HG03460 (cell line): ENCODE results near the gene TEX11.
"Not testable (repeated sequence)": the region's sequence is repeated elsewhere in the genome, so short reads cannot be mapped to it uniquely, and the experiment has no call there.

ENCODE experiments used
- ATAC-seq: cut with Tn5 transposase; IDR thresholded peaks from one replicate; pipeline ENCODE4 v1.9.1; 2021; ENCODE audit not compliant: unreplicated experiment

TEX11 gene

GRCh38 chrX:70908541-70908940 is at the start of gene TEX11:
TSS of gene TEX11 (minus strand) at chrX:70908711. CDS start at chrX:70907789, 922 bp downstream.
- ATAC-seq = no peak

DNA sequence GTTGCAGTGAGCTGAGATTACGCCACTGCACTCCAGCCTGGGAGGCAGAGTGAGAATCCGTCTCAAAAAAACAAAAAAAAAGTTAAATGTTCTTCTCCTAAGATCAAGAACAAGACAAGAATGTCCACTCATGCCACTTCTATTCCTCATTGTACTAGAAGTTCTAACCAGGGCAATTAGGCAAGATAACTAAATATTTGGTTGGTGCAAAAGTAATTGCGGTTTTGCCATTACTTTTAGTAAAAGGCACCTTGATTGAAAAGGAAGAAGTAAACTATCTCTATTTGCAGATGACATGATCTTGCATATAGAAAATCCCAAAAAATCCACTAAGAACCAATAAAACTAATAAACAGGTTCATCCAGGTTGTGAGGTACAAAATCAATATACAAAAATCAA is 46.4 kb upstream of the TEX11 start:
- ATAC-seq = no peak

- no peak for ATAC-seq
Measured at GRCh38 chrX:70924294-70924911, 15.9 kb upstream of the TEX11 start.

DNA sequence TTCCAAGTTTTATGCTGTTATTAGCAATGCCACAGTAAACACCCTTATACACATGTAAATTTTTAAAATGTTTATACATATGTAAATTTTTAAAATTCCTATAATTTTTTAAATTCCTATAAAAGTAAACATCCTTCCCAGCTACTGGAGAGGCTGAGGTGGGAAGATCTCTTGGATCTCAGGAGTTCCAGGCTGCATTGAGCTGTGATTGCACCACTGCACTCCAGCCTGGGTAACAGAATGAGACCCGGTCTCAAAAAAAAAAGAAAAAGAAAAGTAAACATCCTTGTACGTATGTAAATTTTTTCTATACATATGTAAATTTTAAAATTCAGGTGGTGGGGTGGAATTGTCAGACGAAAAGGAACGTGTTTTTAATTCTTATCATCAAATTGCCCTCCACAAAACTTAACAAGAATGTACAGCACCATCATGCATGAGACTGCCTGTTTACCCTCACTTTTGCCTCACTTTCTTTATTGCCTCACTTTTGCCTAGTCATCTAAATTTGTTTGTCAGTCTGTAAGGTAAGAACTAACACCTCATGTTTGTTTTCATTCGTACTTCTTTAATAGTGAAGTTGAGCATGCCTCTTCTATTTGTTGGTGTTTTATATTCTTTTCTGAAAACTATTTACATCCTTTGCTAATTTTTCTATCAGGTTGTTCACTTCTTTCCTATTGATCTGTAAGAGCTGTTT is 14.4 kb upstream of the TEX11 start:
- ATAC-seq = no peak

DNA sequence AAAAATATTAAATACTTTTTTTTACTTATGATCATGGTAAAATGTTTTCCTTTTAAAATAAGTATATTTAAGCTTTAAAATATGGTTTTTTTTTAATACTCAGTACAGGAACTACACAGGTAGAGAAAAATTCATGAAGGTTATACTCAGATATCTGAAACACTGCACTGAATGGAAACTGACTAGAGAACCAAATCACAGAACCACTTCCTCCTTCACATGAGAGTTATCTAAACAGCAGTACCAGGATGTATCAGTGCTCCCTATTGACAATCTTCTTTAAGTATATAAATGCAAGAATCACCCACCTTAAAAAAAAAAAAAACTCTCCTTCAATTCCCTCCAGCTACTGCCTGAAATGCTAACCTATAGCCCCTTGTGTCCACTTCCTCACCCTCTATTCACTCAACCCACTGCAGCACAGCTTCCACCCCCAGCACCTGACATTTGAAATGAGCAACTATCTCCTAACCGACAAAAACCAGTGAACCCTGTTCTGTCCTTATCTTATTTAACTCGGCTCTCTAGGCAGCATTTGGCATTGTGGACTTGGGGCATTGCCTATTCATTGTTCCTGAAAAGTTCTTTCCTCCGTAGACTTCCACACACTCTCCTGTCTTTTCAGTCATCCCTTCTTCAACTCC is 13.3 kb upstream of the TEX11 start:
- ATAC-seq = no peak

GRCh38 chrX:70916754-70917153 is 8.2 kb upstream of the TEX11 start:
- no peak for ATAC-seq

GRCh38 chrX:70907900-70908299 is 611 bp downstream of the TEX11 start:
- ATAC-seq = no peak

- no peak for ATAC-seq
Measured at GRCh38 chrX:70901465-70901864, 7.0 kb downstream of the TEX11 start.

DNA sequence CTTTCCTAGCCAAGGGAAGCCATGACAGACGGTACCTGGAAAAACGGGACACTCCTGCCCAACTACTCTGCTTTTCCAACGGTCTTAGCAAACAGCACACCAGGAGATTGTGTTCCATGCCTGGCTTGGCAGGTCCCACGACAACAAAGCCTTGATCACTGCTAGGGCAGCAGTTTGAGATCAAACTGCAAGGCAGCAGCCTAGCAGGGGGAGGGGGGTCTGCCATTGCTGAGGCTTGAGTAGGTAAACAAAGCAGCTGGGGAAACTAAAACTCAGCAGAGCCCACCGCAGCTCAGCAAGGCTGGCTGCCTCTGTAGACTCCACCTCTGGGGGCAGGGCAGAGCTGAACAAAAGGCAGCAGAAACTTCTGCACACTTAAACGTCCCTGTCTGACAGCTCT is 18.1 kb downstream of the TEX11 start:
- ATAC-seq = not testable (repeated sequence)

DNA sequence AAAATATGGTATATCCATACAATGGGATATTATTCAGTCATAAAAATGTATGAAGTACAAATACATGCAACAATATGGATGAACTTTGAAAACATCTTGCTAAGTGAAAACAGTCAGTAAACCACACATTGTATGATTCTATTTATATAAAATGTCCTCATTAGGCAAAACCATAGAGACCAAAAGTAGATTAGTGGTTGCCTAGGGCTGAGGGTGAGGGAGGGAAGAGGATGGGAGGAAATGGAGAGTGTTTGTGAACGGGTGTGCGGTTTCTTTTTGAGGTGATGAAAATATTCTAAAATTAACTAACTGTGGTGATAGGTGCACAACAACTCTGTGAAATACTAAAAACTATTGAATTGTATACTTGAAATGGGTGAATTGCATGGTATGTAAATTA is 29.6 kb downstream of the TEX11 start:
- ATAC-seq = no peak

DNA sequence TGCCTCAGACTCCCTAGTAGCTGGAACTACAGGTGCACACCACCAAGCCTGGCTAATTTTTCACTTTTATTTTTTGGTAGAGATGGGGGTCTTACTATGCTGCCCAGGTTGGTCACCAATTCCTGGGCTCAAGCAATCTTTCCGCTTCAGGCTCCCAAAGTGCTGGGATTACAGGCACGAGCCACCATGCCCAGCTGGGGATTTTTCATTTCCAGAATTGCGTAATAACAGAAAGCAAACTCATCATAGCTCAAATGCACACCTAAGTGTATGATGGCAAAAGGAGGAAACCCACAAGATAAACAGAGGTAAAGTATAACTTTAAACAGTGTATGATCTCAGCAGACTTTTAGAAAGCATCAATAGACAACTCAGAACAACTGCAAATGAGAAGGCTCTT is 56.2 kb downstream of the TEX11 start:
- ATAC-seq = no peak

DNA sequence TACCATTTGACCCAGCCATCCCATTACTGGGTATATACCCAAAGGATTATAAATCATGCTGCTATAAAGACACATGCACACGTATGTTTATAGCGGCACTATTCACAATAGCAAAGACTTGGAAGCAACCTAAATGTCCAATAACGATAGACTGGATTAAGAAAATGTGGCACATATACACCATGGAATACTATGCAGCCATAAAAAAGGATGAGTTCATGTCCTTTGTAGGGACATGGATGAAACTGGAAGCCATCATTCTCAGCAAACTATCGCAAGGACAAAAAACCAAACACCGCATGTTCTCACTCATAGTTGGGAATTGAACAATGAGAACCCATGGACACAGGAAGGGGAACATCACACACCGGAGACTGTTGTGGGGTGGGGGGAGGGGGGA is 64.4 kb downstream of the TEX11 start:
- ATAC-seq = not testable (repeated sequence)

GRCh38 chrX:70843620-70844019 is 64.9 kb downstream of the TEX11 start:
- not testable (repeated sequence) for ATAC-seq

GRCh38 chrX:70834589-70834988 is 73.9 kb downstream of the TEX11 start:
- ATAC-seq = no peak

- no peak for ATAC-seq
Measured at GRCh38 chrX:70826715-70827114, 81.8 kb downstream of the TEX11 start.

- no peak for ATAC-seq
Measured at GRCh38 chrX:70825366-70825765, 83.1 kb downstream of the TEX11 start.

GRCh38 chrX:70808942-70809940 is 99.3 kb downstream of the TEX11 start:
- ATAC-seq = peak; percentile 64

DNA sequence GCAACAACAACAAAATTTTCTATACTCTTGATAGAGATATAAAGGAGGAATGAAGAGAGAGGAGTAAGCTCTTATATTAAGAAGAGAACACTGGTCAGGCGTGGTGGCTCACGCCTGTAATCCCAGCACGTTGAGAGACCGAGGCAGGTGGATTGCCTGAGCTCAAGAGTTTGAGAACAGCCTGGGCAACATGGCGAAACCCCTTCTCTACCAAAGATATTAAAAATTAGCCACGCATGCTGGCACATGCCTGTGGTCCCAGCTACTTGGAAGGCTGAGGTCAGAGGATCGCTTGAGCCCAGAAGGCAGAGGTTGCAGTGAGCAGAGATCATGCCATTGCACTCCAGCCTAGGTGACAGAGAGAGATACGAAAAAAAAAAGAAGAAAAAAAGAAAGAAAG is 102.4 kb downstream of the TEX11 start:
- ATAC-seq = no peak

GRCh38 chrX:70796742-70797141 is 111.8 kb downstream of the TEX11 start:
- peak; percentile 76 for ATAC-seq

DNA sequence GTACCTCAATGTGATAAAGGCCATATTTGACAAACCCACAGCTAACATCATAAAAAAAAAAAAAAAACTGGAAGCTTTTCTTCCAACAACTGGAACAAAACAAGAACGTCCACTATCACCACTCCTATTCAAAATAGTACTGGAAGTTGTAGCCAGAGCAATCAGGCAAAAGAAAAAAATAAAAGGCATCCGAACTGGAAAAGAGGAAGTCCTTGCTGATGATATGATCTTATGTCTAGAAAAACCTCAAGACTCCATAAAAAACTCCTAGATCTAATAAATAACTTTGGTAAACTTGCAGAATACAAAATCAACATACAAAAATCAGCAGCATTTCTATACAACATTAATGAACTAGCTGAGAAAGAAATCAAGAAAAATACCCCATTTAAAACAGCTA is 134.3 kb downstream of the TEX11 start:
- no peak for ATAC-seq

GRCh38 chrX:70769659-70770227 is 138.8 kb downstream of the TEX11 start:
- ATAC-seq = no peak
